ENCODE results near the gene TNF.

The TNF gene

GRCh38 chr6:31585491-31585890 lies 10.1 kb downstream of the TNF start:
- Histone ChIP-seq H3K4me3 (IDR thresholded peaks at IDR 0.05; ENCODE audit: insufficient read depth, low read depth, low read length) (no peak overlapping the region), H3K4me2 (no peak overlapping the region), H3K9ac (no peak overlapping the region), H2AFZ (ENCODE audit: low read depth) (no peak overlapping the region), H3K27ac (no peak overlapping the region), H3K27me3 (ENCODE audit: insufficient read depth, low read depth) (peaks cover 11% of the 10 kb centered on the region), H3K4me1 (ENCODE audit: low read depth, poor library complexity, severe bottlenecking) (peaks cover 32% of the 10 kb centered on the region), H4K20me1 (ENCODE audit: insufficient read depth) (no peaks in the 10 kb centered on the region), H3K79me2 (ENCODE audit: insufficient read depth, low read depth) (no peaks in the 10 kb centered on the region), H3K36me3 (ENCODE audit: insufficient read depth) (no peaks in the 10 kb centered on the region)
- peak; percentile 68 for TF ChIP-seq CTCF (conservative IDR thresholded peaks at IDR 0.05; ENCODE audit: low read depth, low read length)

GRCh38 chr6:31586008-31586407 lies 10.6 kb downstream of the TNF start, which contains the start of gene LST1:
LST1 (plus strand) TSS chr6:31586277; CDS start chr6:31587300, 1,023 bp downstream.
- Histone ChIP-seq H3K79me2 (ENCODE audit: insufficient read depth, low read depth) (no peaks in the 10 kb centered on the region), H3K27me3 (ENCODE audit: insufficient read depth, low read depth) (peaks cover 10% of the 10 kb centered on the region), H3K27ac (no peak within 1 kb of the TSS), H3K4me3 (IDR thresholded peaks at IDR 0.05; ENCODE audit: insufficient read depth, low read depth, low read length) (no peak within 1 kb of the TSS), H3K4me2 (no peak within 1 kb of the TSS), H3K36me3 (ENCODE audit: insufficient read depth) (no peaks in the 10 kb centered on the region), H3K9ac (no peak within 1 kb of the TSS), H4K20me1 (ENCODE audit: insufficient read depth) (no peaks in the 10 kb centered on the region), H2AFZ (ENCODE audit: low read depth) (no peak within 1 kb of the TSS), H3K4me1 (ENCODE audit: low read depth, poor library complexity, severe bottlenecking) (peaks cover 28% of the 10 kb centered on the region)
- no peak for TF ChIP-seq CTCF (conservative IDR thresholded peaks at IDR 0.05; ENCODE audit: low read depth, low read length)

GRCh38 chr6:31586599-31587281 lies 11.4 kb downstream of the TNF start:
- Histone ChIP-seq H3K4me1 (ENCODE audit: low read depth, poor library complexity, severe bottlenecking) (peaks cover 20% of the 10 kb centered on the region), H4K20me1 (ENCODE audit: insufficient read depth) (no peaks in the 10 kb centered on the region), H3K4me3 (IDR thresholded peaks at IDR 0.05; ENCODE audit: insufficient read depth, low read depth, low read length) (no peak overlapping the region), H3K27ac (no peak overlapping the region), H3K79me2 (ENCODE audit: insufficient read depth, low read depth) (no peaks in the 10 kb centered on the region), H2AFZ (ENCODE audit: low read depth) (no peak overlapping the region), H3K9ac (no peak overlapping the region), H3K27me3 (ENCODE audit: insufficient read depth, low read depth) (peaks cover 5% of the 10 kb centered on the region; the same call in 1 of the 2 replicates), H3K4me2 (no peak overlapping the region), H3K36me3 (ENCODE audit: insufficient read depth) (no peaks in the 10 kb centered on the region)
- no peak for TF ChIP-seq CTCF (conservative IDR thresholded peaks at IDR 0.05; ENCODE audit: low read depth, low read length)

- H3K4me2 ChIP-seq, result no peak overlapping the region
- H4K20me1 ChIP-seq (ENCODE audit: insufficient read depth), result no peaks in the 10 kb centered on the region
- H3K4me1 ChIP-seq (ENCODE audit: low read depth, poor library complexity, severe bottlenecking), result peaks cover 7% of the 10 kb centered on the region
Observed at GRCh38 chr6:31587791-31588777, 12.7 kb downstream of the TNF start.

More at GRCh38 chr6:31587791-31588777, 12.7 kb downstream of the TNF start:
- no peaks in the 10 kb centered on the region for H3K79me2 ChIP-seq (ENCODE audit: insufficient read depth, low read depth)
- H3K4me3 ChIP-seq (IDR thresholded peaks at IDR 0.05; ENCODE audit: insufficient read depth, low read depth, low read length), result no peak overlapping the region
- TF ChIP-seq CTCF (conservative IDR thresholded peaks at IDR 0.05; ENCODE audit: low read depth, low read length), result no peak
- peaks cover 5% of the 10 kb centered on the region; the same call in 1 of the 2 replicates for H3K27me3 ChIP-seq (ENCODE audit: insufficient read depth, low read depth)
- no peak overlapping the region for H3K27ac ChIP-seq
- H3K9ac ChIP-seq, result no peak overlapping the region
- H2AFZ ChIP-seq (ENCODE audit: low read depth), result no peak overlapping the region
- no peaks in the 10 kb centered on the region for H3K36me3 ChIP-seq (ENCODE audit: insufficient read depth)
